Left renal cortex interstitium (tissue), 4 donors: ENCODE results near the gene PRSS23. TPM values are rescaled to one million over a fixed set of nuclear protein-coding genes. Genes with fewer than 3 reads are reported as not detected.
"Not testable (repeated sequence)": the region's sequence is repeated elsewhere in the genome, so short reads cannot be mapped to it uniquely, and the experiment has no call there.

Experiments used
- DNase-seq, 4 donors: peaks; one replicate each; pipeline ENCODE4 v3.0.0-alpha.2; 2013; ENCODE audit warnings: low read depth in 4 of 4, low spot score in 2 of 4, missing footprints in 1 of 4
- polyA plus RNA-seq, 4 donors: library from polyadenylated mRNA; unstranded; fragments of 120-200 nt; gene quantifications; one replicate each; pipeline ENCODE4 v1.2.1, GENCODE V29; 2013; ENCODE audit not compliant: insufficient read length in 4 of 4

Gene PRSS23
- polyA plus RNA-seq, 4 donors, result 98.2 to 143 (median 119) TPM

DNA sequence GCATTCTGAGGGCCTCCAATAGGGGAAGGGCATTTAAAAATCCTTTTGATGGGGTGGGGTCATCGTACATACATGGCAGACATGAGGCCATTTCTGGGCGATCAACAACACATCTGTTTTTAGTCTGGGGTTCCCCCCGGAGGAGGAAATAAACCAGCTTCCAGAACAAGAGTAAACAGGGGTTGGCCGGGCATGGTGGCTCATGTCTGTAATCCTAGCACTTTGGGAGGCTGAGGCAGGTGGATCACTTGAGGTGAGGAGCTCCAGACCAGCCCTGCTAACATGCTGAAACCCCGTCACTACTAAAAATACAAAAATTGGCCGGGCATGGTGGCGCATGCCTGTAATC, 12.0 kb downstream of the PRSS23 start:
- no peak for DNase-seq

DNA sequence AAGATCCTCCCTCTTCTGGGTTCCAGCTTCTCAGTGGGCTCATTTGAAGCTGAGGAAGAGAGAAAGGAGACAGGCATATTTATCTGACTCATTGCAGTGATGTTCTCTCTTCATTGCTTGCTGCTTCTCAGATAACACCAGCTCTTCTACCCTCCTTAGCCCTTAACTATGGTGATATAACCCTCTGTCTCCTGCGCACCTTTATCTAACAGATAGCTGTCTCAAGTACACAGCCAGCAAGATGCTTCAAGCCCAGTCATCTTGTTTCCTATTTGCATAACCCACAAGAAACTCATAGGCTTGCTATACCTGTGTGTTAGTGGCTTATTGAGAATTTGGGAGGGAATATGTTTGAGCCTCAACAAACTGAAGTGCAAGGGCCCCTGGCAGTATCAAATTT, 12.6 kb downstream of the PRSS23 start:
- no peak for DNase-seq

- no peak for DNase-seq
Measured at GRCh38 chr11:86814775-86815174, 14.4 kb downstream of the PRSS23 start.

DNA sequence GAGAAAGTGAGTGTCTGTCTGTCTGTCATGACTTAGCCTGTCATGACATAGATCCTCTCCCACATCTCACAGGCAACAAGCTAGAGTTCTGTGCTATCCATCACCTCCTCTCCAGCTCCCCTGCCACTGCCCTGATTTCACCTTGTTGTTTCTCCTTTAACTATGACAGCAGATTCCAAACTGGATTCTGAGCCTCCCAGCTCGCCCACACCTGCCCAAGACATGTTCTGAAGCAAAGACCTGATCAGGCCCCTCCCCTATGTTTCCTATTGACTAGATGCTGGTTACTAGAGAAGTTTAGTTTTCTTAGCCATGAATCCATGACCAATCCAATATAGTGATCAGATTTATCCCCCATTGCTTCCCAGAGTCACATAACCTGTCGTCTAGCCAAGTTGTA, 15.4 kb downstream of the PRSS23 start:
- no peak for DNase-seq

DNA sequence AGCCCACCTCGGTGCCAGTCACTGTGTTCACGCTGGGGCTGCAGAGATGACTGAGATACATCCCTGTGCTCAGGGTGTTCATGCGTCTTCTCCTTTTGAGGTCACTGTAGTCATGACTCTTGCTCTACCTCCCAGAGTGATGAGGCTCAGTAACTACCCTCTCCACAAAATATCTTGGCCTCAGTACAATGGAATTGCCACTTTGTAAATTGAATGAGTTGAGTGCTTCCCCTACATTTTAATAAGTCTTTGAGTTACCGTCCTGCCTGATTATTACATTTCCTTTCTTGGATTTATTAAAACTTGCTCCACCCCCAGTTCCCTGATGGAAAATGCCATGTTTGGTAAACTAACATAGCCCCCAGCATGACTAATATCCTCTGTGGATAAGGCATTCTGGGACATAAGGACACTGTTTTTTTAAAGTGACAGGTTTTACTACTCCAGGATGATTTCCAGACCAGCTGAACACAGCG, 15.9 kb downstream of the PRSS23 start:
- DNase-seq, result no peak

DNA sequence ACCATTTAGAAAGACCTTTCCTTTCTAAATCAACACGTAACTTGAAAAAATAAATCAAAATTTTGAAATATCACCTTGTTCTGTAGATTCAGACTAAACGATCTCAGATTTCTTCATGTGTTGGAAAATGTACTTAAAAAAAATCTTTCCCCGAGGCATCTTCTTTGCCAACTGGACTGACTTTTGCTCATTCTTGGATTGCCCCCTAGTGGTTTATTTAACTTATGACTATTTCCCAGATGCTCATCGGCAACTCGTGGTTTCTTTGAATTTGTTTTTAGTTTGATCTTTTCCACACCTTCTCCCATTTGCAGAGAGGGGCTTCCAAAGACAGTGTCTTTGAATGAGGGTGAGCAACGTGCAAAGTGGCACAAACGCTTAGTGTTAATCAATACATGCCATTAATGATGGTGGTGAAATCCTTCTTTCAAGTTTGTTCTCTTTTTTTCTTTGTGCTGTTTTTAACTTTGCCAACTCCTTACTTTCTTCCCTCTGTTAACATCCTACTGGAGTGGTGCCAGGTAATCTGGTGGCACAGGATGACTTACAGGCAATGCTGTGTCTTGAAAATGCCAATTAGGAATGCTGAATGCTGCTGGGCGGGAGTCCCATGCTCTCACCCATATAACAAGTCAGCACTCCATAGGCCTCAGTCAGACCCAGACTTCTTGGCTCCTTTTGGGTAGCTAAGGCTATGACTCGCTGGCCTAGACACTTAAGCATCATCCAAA, 18.3 kb downstream of the PRSS23 start:
- peak in 1 of 4 donors; percentile 63 for DNase-seq

DNA sequence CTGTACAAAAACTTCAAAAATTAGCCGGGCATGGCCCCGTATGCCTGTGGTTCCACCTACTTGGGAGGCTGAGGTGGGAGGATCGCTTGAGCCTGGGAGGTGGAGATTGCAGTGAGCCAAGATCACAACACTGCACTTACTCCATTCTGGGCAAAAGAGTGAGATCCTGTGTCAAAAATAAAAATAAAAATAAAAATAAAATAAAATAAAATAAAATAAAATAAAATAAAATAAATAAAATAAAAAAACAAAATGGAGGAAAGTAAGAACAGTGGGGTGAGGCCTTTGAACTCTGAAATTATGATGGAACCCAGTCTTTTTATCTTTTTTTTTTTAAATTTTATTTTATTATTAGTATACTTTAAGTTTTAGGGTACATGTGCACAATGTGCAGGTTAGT, 23.8 kb downstream of the PRSS23 start:
- DNase-seq, result not testable (repeated sequence)

- not testable (repeated sequence) for DNase-seq
Measured at GRCh38 chr11:86834376-86834775, 34.0 kb downstream of the PRSS23 start.

GRCh38 chr11:86844762-86845508, 44.6 kb downstream of the PRSS23 start:
- DNase-seq, result not testable (repeated sequence)

DNA sequence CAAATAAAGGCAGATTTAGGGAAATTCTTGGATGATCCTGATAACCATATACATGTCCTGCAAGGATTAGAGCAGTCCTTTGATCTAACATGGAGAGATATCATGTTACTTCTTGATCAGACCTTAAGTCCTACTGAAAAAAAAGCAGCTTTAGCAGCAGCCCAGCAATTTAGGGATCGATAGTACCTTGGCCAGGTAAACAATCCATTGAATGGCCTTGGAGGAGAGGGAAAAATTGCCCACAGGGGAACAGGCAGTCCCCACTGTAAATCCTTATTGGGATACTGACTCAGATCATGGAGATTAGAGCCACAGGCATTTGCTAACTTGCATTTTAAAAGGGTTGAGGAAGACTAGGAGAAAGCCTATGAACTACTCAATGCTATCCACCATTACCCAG, 47.8 kb downstream of the PRSS23 start:
- no peak for DNase-seq

DNA sequence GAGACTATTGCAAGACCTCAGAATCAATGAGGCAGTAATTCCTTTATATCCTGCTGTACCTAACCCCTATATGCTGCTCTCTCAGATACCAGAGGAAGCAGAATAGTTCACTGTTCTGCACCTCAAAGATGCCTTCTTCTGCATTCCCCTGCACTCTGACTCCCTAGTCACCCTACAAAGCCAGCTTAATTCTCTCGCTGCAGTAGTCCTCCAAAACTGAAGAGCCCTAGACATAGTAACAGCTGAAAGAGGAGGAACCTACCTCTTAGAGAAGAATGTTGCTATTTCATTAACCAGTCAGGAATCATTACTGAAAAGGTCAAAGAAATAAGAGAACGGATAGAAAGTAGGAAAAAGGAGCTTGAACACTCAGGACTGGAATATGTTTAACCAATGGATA, 49.3 kb downstream of the PRSS23 start:
- no peak for DNase-seq

Other genes with a start within 250 kb of the PRSS23 start
- gene ME3, start 127.9 kb upstream of the PRSS23 start, polyA plus RNA-seq, result 10 to 100 TPM; 29.0 to 36.4 (median 32.3) TPM
- gene FZD4, start 154.9 kb downstream of the PRSS23 start, polyA plus RNA-seq, result 10 to 100 TPM; 67.2 to 80.7 (median 70.4) TPM
- gene TMEM135, start 237.4 kb downstream of the PRSS23 start, polyA plus RNA-seq, result 10 to 100 TPM; 29.7 to 44.1 (median 38.0) TPM